ENCODE measurements around the gene GATM. TPM values are rescaled to one million over a fixed set of nuclear protein-coding genes. Genes with fewer than 3 reads are reported as not detected.

GATM gene
- total RNA-seq, 1 experiment from 2014 or later: 9.5 TPM

DNA sequence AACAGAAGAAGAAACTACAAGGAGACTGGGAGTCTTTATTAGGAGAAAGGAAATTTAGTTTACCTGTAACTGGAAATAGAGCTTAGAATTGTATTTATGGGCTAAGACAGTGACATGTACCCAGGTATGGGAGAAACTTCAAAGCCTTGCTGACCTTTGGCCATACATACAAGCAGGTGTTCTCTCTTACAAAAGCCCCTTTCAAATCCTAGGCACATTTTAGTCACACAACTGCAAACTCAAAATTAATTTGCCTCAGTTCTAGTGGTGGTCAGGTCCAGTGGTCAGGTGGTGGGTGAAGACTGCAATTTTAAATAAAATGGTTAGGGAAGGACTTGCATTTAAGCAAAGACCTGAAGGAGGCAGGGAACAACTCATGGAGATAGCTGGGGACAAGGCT, 30.4 kb downstream of the GATM start:
- CTCF ChIA-PET: no interaction called here
- TF ChIP-seq EZH2 (IDR thresholded peaks at IDR 0.05; ENCODE audit: borderline replicate concordance, low read depth, low read length, poor library complexity, severe bottlenecking): no peak
- no peak for TF ChIP-seq CTCF (conservative IDR thresholded peaks at IDR 0.05; ENCODE audit: low read depth, low read length)
- POLR2A ChIA-PET (ENCODE audit: low non-redundant PET): no interaction called here
- no peaks in the 10 kb centered on the region for H3K4me1 ChIP-seq (ENCODE audit: insufficient read depth, low read length, poor library complexity, severe bottlenecking)
- no peaks in the 10 kb centered on the region for H3K9me3 ChIP-seq (ENCODE audit: low read depth, low read length, poor library complexity, severe bottlenecking)
- no peaks in the 10 kb centered on the region for H3K36me3 ChIP-seq (ENCODE audit: insufficient read depth, low read length, poor library complexity, severe bottlenecking)
- DNase-seq (ENCODE audit: low spot score): no peak
- H3K27me3 ChIP-seq (replicated peaks; ENCODE audit: insufficient read depth, low read depth, low read length, poor library complexity): no peaks in the 10 kb centered on the region
- intact Hi-C loops (cut with micrococcal nuclease; ENCODE audit: unreplicated experiment): no loop called here
- no TSS peak for BruUV-seq (replicated peaks)
- no peak overlapping the region for H3K4me3 ChIP-seq (ENCODE audit: low read depth, low read length, poor library complexity, severe bottlenecking)
- no peak overlapping the region for H3K27ac ChIP-seq (ENCODE audit: low read depth, low read length, poor library complexity, severe bottlenecking)

GRCh38 chr15:45347033-45347432, 31.3 kb downstream of the GATM start:
- H3K27me3 ChIP-seq (replicated peaks; ENCODE audit: insufficient read depth, low read depth, low read length, poor library complexity): no peaks in the 10 kb centered on the region
- H3K9me3 ChIP-seq (ENCODE audit: low read depth, low read length, poor library complexity, severe bottlenecking): no peaks in the 10 kb centered on the region
- no peaks in the 10 kb centered on the region for H3K36me3 ChIP-seq (ENCODE audit: insufficient read depth, low read length, poor library complexity, severe bottlenecking)
- no TSS peak for BruUV-seq (replicated peaks)
- H3K27ac ChIP-seq (ENCODE audit: low read depth, low read length, poor library complexity, severe bottlenecking): no peak overlapping the region
- POLR2A ChIA-PET (ENCODE audit: low non-redundant PET): no interaction called here
- H3K4me1 ChIP-seq (ENCODE audit: insufficient read depth, low read length, poor library complexity, severe bottlenecking): no peaks in the 10 kb centered on the region
- intact Hi-C loops (cut with micrococcal nuclease; ENCODE audit: unreplicated experiment): no loop called here
- DNase-seq (ENCODE audit: low spot score): no peak
- CTCF ChIA-PET: no interaction called here
- TF ChIP-seq EZH2 (IDR thresholded peaks at IDR 0.05; ENCODE audit: borderline replicate concordance, low read depth, low read length, poor library complexity, severe bottlenecking) (no peak), CTCF (conservative IDR thresholded peaks at IDR 0.05; ENCODE audit: low read depth, low read length) (no peak)
- no peak overlapping the region for H3K4me3 ChIP-seq (ENCODE audit: low read depth, low read length, poor library complexity, severe bottlenecking)

GRCh38 chr15:45346381-45346780, 32.0 kb downstream of the GATM start:
- ChIA-PET POLR2A (ENCODE audit: low non-redundant PET) (no interaction called here), CTCF (no interaction called here)
- TF ChIP-seq EZH2 (IDR thresholded peaks at IDR 0.05; ENCODE audit: borderline replicate concordance, low read depth, low read length, poor library complexity, severe bottlenecking) (no peak), CTCF (conservative IDR thresholded peaks at IDR 0.05; ENCODE audit: low read depth, low read length) (no peak)
- no peak for DNase-seq (ENCODE audit: low spot score)
- no TSS peak for BruUV-seq (replicated peaks)
- no peaks in the 10 kb centered on the region for H3K4me1 ChIP-seq (ENCODE audit: insufficient read depth, low read length, poor library complexity, severe bottlenecking)
- no peaks in the 10 kb centered on the region for H3K27me3 ChIP-seq (replicated peaks; ENCODE audit: insufficient read depth, low read depth, low read length, poor library complexity)
- intact Hi-C loops (cut with micrococcal nuclease; ENCODE audit: unreplicated experiment): no loop called here
- no peaks in the 10 kb centered on the region for H3K36me3 ChIP-seq (ENCODE audit: insufficient read depth, low read length, poor library complexity, severe bottlenecking)
- no peak overlapping the region for H3K27ac ChIP-seq (ENCODE audit: low read depth, low read length, poor library complexity, severe bottlenecking)
- H3K4me3 ChIP-seq (ENCODE audit: low read depth, low read length, poor library complexity, severe bottlenecking): no peak overlapping the region
- no peaks in the 10 kb centered on the region for H3K9me3 ChIP-seq (ENCODE audit: low read depth, low read length, poor library complexity, severe bottlenecking)
